Hepatocyte (in vitro differentiated cells): ENCODE data around the gene ESAM.

Experiments used
- EZH2 ChIP-seq: fragments of 200-600 bp; sonication (generic); IDR thresholded peaks from 2 replicates; pipeline ENCODE4 v1.6.1; 2016; ENCODE audit warnings: antibody characterized with exemption, mild to moderate bottlenecking, borderline replicate concordance
- TF ChIP-seq, protein P1 (sequence below): fragments of 200-600 bp; sonication (generic); IDR thresholded peaks from 2 replicates; pipeline ENCODE4 v1.5.1; 2016; ENCODE audit warnings: antibody characterized with exemption, mild to moderate bottlenecking; ENCODE audit not compliant: poor library complexity

DNA sequence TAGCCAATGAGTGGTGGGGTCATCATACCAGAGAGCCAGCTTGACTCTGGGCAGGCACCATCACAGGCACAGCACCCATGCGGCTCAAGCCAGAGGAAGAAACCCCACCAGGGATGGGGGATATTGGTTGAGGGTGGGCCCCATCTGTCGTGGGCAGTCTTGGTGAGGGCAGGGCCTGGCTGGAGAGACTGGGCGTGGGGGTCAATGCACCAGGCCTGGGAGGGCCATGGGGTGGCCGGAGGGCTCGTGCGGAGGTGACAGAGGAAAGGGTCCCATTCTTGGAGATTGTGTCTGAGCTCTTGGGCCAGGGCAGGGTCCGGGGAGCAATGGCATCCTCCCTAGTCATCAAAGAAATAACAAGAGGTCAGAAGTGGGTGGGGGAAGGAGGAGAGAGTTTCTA is 8.5 kb downstream of the ESAM start:
- TF ChIP-seq, protein P1, sequence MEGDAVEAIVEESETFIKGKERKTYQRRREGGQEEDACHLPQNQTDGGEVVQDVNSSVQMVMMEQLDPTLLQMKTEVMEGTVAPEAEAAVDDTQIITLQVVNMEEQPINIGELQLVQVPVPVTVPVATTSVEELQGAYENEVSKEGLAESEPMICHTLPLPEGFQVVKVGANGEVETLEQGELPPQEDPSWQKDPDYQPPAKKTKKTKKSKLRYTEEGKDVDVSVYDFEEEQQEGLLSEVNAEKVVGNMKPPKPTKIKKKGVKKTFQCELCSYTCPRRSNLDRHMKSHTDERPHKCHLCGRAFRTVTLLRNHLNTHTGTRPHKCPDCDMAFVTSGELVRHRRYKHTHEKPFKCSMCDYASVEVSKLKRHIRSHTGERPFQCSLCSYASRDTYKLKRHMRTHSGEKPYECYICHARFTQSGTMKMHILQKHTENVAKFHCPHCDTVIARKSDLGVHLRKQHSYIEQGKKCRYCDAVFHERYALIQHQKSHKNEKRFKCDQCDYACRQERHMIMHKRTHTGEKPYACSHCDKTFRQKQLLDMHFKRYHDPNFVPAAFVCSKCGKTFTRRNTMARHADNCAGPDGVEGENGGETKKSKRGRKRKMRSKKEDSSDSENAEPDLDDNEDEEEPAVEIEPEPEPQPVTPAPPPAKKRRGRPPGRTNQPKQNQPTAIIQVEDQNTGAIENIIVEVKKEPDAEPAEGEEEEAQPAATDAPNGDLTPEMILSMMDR = no peak
- TF ChIP-seq EZH2 = no peak
